ENCODE results near the gene SLC1A5. TPM values are rescaled to one million over a fixed set of nuclear protein-coding genes. Genes with fewer than 3 reads are reported as not detected.

Gene SLC1A5
- polyA plus RNA-seq, 1 donor from 2014 or later, result 1.1 TPM

GRCh38 chr19:46787040-46787330, 1.4 kb downstream of the SLC1A5 start:
- Histone ChIP-seq H3K79me2 (replicated peaks; ENCODE audit: insufficient read depth, low read length) (no peaks in the 10 kb centered on the region), H3K9me3 (ENCODE audit: low read length) (no peaks in the 10 kb centered on the region), H3K9ac (ENCODE audit: low read length) (peak overlapping the region; percentile 45), H3K27ac (ENCODE audit: low read length) (no peak overlapping the region), H3K36me3 (ENCODE audit: insufficient read depth, low read length) (no peaks in the 10 kb centered on the region), H2AFZ (ENCODE audit: low read depth, low read length) (no peak overlapping the region), H3K27me3 (ENCODE audit: insufficient read depth, low read depth, low read length) (peaks cover 18% of the 10 kb centered on the region), H3K9me2 (ENCODE audit: insufficient read depth, low read length) (no peaks in the 10 kb centered on the region), H3F3A (ENCODE audit: insufficient read depth, low read length, poor library complexity, severe bottlenecking) (peaks cover 3% of the 10 kb centered on the region), H4K20me1 (ENCODE audit: insufficient read depth) (no peaks in the 10 kb centered on the region), H3K4me2 (ENCODE audit: low read length) (no peak overlapping the region), H3K4me3 (ENCODE audit: low read length) (peak overlapping the region; percentile 67)
- TF ChIP-seq, protein P1, sequence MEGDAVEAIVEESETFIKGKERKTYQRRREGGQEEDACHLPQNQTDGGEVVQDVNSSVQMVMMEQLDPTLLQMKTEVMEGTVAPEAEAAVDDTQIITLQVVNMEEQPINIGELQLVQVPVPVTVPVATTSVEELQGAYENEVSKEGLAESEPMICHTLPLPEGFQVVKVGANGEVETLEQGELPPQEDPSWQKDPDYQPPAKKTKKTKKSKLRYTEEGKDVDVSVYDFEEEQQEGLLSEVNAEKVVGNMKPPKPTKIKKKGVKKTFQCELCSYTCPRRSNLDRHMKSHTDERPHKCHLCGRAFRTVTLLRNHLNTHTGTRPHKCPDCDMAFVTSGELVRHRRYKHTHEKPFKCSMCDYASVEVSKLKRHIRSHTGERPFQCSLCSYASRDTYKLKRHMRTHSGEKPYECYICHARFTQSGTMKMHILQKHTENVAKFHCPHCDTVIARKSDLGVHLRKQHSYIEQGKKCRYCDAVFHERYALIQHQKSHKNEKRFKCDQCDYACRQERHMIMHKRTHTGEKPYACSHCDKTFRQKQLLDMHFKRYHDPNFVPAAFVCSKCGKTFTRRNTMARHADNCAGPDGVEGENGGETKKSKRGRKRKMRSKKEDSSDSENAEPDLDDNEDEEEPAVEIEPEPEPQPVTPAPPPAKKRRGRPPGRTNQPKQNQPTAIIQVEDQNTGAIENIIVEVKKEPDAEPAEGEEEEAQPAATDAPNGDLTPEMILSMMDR (IDR thresholded peaks at IDR 0.05; ENCODE audit: poor library complexity, severe bottlenecking), result no peak
- TF ChIP-seq RAD21 (conservative IDR thresholded peaks at IDR 0.05) (no peak), EP300 (conservative IDR thresholded peaks at IDR 0.05; ENCODE audit: poor library complexity, severe bottlenecking) (no peak), SMC3 (conservative IDR thresholded peaks at IDR 0.05; ENCODE audit: poor library complexity) (no peak), POLR2AphosphoS5 (IDR thresholded peaks at IDR 0.05) (no peak), TAF1 (IDR thresholded peaks at IDR 0.05; ENCODE audit: low read depth) (no peak), REST (IDR thresholded peaks at IDR 0.05; ENCODE audit: borderline replicate concordance) (no peak), EZH2 (IDR thresholded peaks at IDR 0.05; ENCODE audit: borderline replicate concordance, insufficient read depth, low read length, poor library complexity, severe bottlenecking) (no peak), MXI1 (conservative IDR thresholded peaks at IDR 0.05; ENCODE audit: poor library complexity, severe bottlenecking) (no peak)

GRCh38 chr19:46786236-46787039, 2.0 kb downstream of the SLC1A5 start:
- Histone ChIP-seq H3K9me3 (ENCODE audit: low read length) (no peaks in the 10 kb centered on the region), H3K4me2 (ENCODE audit: low read length) (no peak overlapping the region), H3K36me3 (ENCODE audit: insufficient read depth, low read length) (no peaks in the 10 kb centered on the region), H3K9me2 (ENCODE audit: insufficient read depth, low read length) (no peaks in the 10 kb centered on the region), H2AFZ (ENCODE audit: low read depth, low read length) (no peak overlapping the region), H3K27ac (ENCODE audit: low read length) (no peak overlapping the region), H3K79me2 (replicated peaks; ENCODE audit: insufficient read depth, low read length) (no peaks in the 10 kb centered on the region), H3K4me3 (ENCODE audit: low read length) (peak overlapping the region; percentile 67), H4K20me1 (ENCODE audit: insufficient read depth) (no peaks in the 10 kb centered on the region), H3K27me3 (ENCODE audit: insufficient read depth, low read depth, low read length) (peaks cover 18% of the 10 kb centered on the region), H3K9ac (ENCODE audit: low read length) (no peak overlapping the region), H3F3A (ENCODE audit: insufficient read depth, low read length, poor library complexity, severe bottlenecking) (peaks cover 3% of the 10 kb centered on the region)
- no peak for TF ChIP-seq REST (IDR thresholded peaks at IDR 0.05; ENCODE audit: borderline replicate concordance)
